Activated CD4-positive, alpha-beta T cell treated with anti-CD3 and anti-CD28 coated beads for 4 hours (primary cell): Measurements from ENCODE around the gene SOX5.

Experiments
- DNase-seq, 2 donors: peaks; one replicate each; pipeline ENCODE4 v3.0.0-alpha.2; 2020

Gene SOX5

DNA sequence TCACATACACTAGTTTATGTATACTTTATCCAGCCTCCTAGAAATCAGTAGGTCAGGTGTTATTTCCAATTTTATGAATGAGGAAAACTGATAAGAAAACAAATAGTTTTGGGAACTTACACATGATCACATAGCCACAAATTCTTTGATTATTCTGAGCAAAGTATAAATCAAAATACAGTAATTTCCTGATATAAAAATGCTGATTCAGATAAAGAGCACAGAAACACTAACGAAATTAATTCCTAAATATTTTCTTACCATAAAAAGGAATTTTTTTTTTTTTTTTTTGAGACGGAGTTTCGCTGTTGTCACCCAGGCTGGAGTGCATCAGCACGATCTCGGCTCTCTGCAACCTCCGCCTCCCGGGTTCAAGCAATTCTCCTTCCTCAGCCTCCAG lies 275.4 kb downstream of the SOX5 start:
- no peak for DNase-seq

GRCh38 chr12:23671881-23672280 lies 277.6 kb downstream of the SOX5 start:
- DNase-seq, result no peak

DNA sequence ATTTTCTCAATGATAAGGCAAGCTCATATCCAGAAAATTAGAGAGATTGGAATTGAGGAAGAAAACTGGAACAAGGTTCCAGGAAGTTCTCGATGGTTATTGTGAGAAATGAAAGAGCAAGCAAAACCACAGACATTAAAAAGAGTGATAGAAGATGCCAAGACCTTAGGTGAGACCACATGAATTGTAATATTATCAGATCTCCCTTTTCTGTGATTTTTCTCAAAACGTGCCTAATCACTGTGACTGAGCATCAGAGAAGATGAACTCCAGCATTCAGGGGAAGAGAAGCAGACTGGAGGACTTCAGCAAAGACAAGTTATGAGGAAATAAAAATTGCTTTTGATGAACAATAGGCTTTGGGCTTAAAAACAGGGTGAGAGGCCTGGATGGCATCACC lies 278.8 kb downstream of the SOX5 start:
- no peak for DNase-seq

- no peak for DNase-seq
Observed at GRCh38 chr12:23669691-23670090, 279.8 kb downstream of the SOX5 start.

- no peak for DNase-seq
Observed at GRCh38 chr12:23666866-23667265, 282.6 kb downstream of the SOX5 start.

DNA sequence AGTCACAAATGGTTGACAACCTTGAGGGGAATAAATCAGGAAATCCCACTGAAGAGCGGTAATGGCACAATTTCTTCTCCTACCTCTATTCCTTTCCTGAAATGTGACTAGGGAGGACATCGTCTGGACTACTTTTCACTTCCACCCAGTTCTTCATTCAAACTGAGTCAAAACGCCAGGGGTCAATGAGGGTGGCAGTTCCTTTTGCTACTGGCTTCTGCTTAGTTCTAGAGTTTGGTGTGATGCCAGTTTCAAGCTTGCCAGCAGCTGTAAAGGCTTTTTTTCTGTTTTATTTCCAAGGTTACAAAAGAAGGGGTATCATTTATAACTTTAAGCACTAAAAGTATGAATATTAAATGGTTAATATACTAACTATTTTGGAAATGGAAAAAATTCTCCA lies 286.5 kb downstream of the SOX5 start:
- DNase-seq, result no peak

DNA sequence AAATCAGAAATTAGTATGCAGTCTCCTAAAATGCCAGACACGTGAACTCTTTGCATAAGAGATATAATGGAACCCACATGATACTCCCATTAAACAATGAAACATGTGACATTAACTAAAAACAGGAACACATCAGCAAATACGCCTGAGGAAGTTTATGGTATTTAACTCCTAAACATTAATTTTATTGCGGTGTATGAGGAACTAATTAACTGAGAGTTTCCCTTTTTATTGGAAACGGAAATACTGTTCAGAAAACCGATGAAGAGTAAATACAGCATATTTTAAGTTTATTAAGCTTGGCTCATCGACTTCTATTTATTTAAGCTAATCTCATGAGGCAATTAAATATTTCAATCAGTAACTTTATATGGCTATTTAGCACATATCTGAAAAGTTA lies 290.3 kb downstream of the SOX5 start:
- DNase-seq, result no peak

DNA sequence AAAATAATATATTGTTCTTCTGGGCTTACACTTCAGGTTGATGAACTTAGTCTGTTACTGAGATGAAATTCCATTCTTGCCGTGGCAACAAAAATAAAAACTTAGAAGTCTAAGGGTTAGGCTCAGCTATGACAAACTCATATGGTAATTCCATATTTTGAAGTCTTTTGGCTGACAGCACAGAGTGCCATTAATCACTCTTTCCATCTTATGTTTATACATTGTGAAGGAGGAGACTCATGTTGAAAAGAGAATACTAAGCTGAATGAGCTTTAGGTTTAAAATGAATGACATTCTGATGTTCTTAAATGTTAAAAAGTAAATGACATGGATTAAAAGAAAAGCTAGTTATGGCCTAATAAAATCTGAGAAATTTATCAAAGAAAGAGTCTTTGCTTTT lies 291.9 kb downstream of the SOX5 start:
- DNase-seq, result no peak

- no peak for DNase-seq
Observed at GRCh38 chr12:23655884-23656283, 293.6 kb downstream of the SOX5 start.

- DNase-seq, result no peak
Observed at GRCh38 chr12:23655112-23655511, 294.4 kb downstream of the SOX5 start.

- DNase-seq, result no peak
Observed at GRCh38 chr12:23648546-23648945, 300.9 kb downstream of the SOX5 start.

DNA sequence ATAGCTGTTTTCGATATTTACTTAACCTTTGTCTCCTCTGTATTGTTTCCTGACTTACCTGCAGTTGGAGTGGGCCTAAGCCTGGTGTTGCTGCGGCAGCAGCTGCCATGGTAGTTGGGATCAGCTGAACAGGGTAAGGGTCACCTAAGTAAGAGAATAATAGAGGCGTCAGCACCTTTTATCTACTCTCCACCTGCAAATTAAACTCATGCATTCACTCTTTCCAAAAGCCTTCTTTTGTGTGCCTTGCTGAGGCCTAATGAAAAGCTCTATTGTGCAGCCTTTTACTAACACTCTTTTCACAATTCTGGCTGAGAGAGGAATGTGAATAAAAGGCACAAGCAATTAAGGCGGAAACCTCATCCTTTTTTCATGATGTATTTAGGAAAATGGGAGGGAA lies 308.7 kb downstream of the SOX5 start:
- DNase-seq, result no peak

- DNase-seq, result no peak
Observed at GRCh38 chr12:23634344-23634743, 315.1 kb downstream of the SOX5 start.

DNA sequence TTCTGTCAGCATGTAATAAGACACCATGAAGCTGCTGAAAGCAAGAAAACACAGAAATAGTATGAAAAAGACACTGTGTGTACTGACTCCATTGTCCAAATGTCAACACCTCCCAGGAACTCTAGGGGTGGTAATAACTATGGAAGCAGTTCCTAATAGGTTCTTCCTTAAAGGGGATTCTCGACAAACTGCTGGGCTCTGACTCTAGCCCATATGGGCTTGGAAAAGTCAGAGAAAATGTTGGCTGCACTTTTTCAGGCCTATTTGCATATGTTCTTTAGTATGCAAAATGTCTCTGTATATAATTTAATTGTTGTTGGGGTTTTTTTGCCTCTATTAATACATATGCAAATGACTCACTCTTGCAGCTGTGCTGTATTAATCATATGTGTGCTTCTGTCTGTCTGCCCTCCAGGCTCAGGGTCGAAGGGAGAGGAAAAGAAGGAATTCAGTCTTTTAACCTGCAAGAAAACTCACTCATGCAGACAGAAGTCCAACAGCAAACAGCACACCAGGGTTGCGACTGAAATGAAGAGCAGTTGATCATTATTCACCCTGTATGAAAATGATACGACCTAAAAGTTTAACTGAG lies 317.6 kb downstream of the SOX5 start:
- DNase-seq, result no peak

DNA sequence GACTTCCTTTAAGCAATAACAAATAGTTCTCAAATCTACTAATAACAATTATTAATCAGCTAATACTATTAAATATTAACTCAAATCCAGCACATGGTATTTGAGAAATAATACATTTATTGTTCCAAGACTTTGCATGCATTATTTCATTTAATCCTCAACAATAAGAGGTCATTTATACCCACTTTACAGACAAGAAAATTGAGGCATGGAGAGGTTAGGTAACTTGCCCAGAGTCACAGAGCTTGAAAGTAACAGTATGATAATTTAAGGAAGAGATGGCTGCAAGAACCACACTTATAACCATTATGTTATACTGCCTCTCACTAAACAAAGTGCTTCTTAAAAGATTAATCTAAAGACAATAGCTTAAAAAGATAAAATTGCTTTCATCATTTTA lies 318.9 kb downstream of the SOX5 start:
- DNase-seq, result no peak

GRCh38 chr12:23628806-23629205 lies 320.7 kb downstream of the SOX5 start:
- no peak for DNase-seq

- no peak for DNase-seq
Observed at GRCh38 chr12:23626791-23627190, 322.7 kb downstream of the SOX5 start.

DNA sequence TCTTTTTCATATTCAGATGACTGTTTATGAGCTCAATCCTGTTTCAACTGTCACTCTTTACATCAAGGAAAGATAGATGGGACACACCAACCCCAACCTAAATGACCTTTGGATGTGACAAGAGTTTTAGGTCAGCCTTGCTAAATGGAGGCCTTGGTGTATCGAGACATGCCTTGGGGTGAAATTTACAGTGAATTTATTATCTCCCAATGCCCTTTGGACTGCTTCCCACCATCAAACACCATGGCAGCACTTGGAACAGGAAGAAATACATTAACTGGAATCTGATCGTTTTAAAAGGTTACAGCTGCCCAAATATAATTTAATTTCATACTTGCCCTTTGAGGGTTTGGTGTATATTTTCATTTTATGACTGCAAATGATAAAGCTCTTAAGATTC lies 327.6 kb downstream of the SOX5 start:
- no peak for DNase-seq

- DNase-seq, result no peak
Observed at GRCh38 chr12:23618718-23619117, 330.8 kb downstream of the SOX5 start.

- no peak for DNase-seq
Observed at GRCh38 chr12:23617749-23618148, 331.7 kb downstream of the SOX5 start.

GRCh38 chr12:23614280-23614679 lies 335.2 kb downstream of the SOX5 start:
- no peak for DNase-seq

DNA sequence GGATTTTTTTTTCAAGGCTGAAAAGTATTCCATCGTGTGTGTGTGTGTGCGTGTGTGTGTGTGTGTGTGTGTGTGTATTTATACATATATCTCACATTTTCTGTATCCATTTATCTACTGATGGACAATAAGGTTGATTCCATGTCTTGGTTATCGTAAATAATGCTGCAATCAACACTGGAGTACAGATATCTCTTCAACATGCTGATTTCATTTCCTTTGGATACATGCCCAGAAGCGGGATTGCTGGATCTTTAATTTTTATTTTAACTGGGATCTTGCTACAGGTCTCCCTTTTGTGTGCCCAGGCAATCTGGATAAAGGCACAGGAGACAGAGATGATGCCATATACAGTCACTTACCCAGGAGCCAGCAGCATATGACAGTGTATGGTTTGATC lies 338.1 kb downstream of the SOX5 start:
- no peak for DNase-seq

- DNase-seq, result no peak
Observed at GRCh38 chr12:23600919-23601318, 348.6 kb downstream of the SOX5 start.

GRCh38 chr12:23596568-23596967 lies 352.9 kb downstream of the SOX5 start:
- no peak for DNase-seq

- no peak for DNase-seq
Observed at GRCh38 chr12:23587833-23588559, 361.5 kb downstream of the SOX5 start.
